WI38 (cell line): ENCODE measurements around the gene PPP1R14C.

Experiments
- H3K4me3 ChIP-seq: 2 replicates; pipeline ENCODE4 v1.5.1; 2011; ENCODE audit warnings: low read depth, mild to moderate bottlenecking, control low read depth, low read length
- CTCF ChIP-seq: IDR thresholded peaks from 2 replicates; pipeline ENCODE4 v1.5.1; 2012; ENCODE audit warnings: low read depth, mild to moderate bottlenecking, control low read depth, low read length

PPP1R14C gene

DNA sequence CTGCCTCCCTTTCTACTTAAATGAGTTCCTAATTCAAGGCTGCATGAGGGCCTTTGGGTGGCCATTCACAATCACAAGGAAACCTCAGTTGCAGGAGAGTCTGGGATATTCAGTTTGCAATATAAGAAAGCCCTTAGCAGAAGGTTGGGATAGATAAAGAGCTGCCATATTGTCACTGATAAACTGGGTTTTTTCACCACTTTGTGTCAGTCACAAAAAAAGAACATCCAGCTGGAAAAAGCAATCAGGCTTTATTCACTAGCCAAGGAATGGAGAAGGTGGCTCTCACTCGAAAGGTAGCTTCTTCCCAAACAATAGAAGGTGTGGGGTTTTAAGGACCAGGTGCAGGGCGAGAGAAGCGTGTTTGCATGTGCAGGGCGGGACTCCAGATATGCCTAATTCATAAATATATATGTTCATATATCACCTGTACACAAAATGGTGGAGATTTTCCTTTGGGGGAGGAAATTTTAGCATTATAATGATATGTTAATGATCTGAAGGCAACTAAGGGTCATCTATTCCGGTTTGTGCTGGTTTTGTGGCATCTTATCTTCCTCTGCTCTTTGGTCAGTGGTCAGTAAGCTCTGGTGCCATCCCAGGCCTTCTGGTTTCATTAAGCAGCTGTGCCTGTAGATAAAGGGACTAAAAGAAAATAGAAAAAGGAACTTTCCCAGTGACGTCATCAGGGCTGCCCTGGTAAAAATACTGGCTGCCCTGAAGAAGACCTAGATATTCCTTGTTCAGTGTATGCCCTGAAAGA lies 128.8 kb downstream of the PPP1R14C start:
- H3K4me3 ChIP-seq = no peak overlapping the region
- TF ChIP-seq CTCF = no peak

DNA sequence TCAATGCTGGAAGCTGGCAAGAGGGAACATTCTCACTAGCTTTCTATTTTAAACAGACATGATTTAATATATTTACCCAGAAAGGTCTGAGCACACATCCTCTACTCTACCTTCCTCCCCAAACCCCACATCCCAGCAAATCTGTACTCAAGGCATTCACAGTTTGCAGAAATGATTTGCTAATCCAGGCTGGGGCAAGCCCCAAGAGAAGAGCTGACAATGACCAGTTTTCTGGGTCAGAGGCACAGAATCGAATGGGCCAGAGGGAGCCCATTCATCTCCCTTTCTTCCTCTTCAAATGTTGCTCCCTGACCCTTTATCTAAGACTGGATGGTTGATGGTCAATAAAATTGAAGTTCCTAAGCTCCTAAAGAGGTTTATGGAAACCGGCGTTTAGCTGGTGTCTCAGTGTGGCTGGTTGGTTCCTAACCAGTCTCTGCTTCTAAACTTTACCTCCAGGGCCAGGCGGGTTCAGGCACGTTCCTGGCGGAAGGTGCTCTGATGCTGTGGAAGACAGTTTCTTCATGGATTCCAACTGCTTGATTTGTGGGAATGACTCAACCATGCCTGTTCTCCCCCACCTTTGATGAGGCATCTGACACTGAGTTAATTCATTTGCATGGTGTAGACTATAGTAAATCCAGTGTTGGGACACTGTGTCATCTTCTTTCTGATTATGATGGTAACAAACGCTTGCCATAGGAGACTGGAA lies 129.6 kb downstream of the PPP1R14C start:
- no peak overlapping the region for H3K4me3 ChIP-seq

GRCh38 chr6:150272976-150273315 lies 130.1 kb downstream of the PPP1R14C start:
- H3K4me3 ChIP-seq = no peak overlapping the region
- TF ChIP-seq CTCF = no peak

More for the DNA sequence above, 129.6 kb downstream of the PPP1R14C start:
- no peak for TF ChIP-seq CTCF

DNA sequence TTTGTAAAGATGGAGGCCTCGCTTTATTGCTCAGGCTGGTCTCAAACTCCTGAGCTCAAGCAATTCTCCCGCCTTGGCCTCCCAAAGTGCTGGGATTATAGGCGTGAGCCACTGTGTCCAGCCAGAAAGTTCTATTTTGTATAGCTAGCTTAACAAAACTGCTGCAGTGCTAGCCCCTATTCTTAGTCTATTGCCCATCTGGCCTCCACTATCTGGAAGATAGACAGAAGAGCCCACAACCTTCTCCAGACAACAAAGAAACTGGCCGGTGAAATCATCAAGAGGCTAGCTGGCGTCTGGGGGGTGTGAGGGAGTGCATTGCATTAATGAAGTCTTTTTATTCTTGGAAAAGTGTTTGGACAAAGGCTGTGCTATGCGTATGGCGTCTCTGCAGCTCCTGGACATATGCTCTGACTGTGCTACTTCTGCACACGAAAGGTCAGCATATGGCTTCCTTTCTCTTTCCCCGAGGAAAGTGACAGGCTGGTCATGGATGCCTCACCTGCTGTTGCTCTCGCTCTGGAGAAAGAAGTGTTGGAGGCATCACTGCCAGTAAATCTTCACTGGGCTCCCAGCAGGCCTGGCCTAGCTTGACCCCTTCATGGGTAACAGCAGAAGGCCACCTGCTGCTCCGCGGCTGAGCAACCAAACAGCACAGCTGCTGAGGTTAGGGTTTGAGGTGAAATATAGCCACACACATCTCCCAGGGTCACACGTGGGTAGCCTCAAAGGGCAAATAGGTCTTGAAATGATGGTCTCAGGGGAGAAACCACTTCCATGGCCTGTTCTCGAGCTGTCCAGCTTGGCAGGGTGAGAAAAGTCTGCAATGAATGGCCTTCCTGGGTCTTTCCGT lies 130.8 kb downstream of the PPP1R14C start:
- no peak overlapping the region for H3K4me3 ChIP-seq
- no peak for TF ChIP-seq CTCF

GRCh38 chr6:150275489-150275888 lies 132.6 kb downstream of the PPP1R14C start:
- H3K4me3 ChIP-seq = no peak overlapping the region
- TF ChIP-seq CTCF = no peak

- H3K4me3 ChIP-seq = no peak overlapping the region
- no peak for TF ChIP-seq CTCF
Observed at GRCh38 chr6:150276168-150276936, 133.5 kb downstream of the PPP1R14C start.
